Measurements from ENCODE around the gene ILK.

ILK gene

DNA sequence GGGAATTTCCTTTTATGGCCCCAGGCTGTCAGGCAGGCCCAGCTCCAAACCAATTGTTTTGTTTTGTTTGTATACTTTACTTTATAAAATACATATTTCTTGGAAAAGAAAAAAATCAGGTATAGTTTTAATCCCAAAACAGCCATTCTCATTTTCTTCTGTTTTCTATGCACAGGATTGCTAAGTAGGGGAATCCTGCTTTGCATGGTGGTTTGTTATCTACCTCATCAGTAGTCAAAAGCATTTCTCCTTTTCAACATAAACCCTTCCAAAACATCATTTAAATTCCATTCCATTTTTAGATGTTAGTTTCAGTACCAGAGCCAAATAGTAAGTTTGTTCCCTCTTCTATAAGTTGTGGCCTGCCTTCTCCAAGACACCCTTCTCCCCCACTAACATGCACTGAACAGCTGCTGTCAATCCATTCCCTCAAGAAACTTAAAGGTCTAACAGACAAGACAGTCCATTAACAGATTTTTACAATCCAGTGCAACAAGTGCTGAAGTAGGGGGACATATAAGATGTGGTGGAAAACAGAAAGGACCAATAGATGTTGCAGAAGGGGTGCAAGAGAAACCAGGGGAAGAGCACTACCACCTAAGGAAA is 3.7 kb downstream of the ILK start:
- no peak for DNase-seq

DNA sequence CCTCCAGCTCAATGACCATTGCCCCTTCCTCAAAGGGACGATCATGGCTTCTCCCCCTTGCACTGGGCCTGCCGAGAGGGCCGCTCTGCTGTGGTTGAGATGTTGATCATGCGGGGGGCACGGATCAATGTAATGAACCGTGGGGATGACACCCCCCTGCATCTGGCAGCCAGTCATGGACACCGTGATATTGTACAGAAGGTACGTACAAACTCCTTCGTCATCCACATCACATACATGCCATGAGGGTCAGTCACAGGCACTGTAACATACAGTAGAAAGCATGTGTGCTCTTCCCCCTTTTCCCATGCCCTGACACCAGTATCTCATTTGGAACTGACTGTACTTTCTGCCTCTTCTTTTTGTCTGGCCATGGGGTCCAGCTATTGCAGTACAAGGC is 4.4 kb downstream of the ILK start:
- no peak for DNase-seq

DNA sequence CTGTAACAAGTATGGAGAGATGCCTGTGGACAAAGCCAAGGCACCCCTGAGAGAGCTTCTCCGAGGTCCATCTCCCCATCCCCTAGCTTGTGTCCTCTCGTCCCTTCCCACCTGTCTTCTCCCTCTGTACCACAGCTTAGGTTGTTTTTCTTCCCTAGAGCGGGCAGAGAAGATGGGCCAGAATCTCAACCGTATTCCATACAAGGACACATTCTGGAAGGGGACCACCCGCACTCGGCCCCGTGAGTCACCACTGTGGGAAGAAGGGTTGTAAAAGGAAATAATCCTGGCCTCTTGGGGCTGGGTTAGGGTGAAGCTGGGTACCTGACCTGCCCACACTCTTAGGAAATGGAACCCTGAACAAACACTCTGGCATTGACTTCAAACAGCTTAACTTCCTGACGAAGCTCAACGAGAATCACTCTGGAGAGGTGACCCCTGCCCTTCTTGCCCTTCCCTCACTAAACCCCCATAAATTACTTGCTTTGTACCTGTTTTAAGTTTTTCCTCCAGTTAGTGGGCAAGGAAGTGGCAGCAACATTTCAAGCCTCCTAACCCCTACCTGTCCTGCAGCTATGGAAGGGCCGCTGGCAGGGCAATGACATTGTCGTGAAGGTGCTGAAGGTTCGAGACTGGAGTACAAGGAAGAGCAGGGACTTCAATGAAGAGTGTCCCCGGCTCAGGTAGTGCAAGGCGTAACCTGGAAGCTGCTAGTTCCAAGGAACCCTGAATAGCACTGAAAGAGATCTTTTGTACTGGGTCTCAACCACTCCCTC is 5.3 kb downstream of the ILK start:
- DNase-seq: no peak

DNA sequence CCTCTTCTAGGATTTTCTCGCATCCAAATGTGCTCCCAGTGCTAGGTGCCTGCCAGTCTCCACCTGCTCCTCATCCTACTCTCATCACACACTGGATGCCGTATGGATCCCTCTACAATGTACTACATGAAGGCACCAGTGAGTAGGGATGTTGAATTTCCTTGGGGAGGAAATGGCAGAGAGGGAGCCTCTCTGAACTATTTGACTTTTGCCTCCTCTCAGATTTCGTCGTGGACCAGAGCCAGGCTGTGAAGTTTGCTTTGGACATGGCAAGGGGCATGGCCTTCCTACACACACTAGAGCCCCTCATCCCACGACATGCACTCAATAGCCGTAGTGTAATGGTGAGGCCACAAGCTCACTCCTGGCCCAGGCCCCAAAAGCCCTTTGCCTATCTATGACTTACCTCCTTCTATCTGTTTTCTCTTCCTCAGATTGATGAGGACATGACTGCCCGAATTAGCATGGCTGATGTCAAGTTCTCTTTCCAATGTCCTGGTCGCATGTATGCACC is 6.0 kb downstream of the ILK start:
- no peak for DNase-seq

DNA sequence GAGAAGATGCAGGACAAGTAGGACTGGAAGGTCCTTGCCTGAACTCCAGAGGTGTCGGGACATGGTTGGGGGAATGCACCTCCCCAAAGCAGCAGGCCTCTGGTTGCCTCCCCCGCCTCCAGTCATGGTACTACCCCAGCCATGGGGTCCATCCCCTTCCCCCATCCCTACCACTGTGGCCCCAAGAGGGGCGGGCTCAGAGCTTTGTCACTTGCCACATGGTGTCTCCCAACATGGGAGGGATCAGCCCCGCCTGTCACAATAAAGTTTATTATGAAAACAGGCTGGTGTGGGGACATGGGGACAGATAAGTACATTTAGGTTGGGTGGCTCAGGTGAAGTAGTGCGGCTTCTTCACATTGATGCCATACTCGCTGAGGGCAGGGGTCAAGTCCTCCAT is 7.0 kb downstream of the ILK start:
- no peak for DNase-seq

DNA sequence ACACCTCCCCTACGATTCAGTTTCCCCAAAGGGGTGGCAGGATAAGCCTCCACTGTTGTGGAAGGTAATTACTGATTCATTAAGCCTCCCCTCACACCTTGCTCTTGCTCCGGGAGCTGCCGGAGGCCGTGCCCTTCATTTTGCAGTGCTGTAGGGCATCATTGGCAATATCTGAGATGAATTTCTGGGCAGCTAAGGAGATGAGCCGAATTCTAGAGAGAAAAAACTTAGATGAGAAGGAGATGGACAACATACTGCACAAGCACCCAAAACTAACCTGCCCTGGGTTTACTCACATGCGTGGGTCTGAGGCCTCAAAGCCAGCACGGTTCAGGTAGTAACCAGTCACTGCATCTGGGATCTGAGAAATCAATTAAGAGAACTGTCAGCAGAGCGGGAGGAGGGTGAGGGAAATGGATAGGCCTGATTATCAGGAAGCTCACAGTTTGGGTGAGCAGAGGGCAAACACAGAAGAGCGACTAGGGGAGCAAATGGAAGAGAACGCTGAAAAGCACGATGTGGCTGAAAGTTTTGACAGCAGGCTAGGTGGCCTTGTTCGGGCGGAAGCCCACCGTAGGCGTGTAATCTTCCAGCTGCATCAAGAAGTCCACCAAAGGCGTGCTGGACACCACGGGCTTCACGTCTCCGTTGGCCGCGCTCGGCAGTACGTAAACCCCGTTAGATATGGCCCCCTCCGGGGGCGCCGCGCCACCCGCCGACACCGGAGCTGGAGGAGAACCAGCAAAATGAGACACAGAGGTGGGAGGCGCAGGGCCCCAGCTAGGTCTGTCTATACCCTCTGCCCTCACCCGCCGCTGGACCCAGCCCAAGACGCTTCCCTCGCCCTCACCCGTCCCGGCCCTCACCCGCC is 7.8 kb downstream of the ILK start:
- no peak for DNase-seq

DNA sequence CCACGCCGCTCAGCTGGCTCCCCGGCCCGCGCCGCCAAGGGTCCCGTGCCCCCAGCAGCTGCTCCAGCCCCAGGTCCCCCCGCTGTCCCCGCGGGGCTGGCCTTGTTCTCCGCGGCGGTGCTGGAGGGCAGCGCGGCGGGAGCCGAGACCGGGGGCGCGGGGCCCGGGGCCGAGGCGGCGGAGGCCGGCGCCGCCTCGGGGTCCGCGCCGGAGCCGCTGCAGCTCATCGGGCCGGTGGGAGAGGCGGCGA is 8.3 kb downstream of the ILK start:
- no peak for DNase-seq

DNA sequence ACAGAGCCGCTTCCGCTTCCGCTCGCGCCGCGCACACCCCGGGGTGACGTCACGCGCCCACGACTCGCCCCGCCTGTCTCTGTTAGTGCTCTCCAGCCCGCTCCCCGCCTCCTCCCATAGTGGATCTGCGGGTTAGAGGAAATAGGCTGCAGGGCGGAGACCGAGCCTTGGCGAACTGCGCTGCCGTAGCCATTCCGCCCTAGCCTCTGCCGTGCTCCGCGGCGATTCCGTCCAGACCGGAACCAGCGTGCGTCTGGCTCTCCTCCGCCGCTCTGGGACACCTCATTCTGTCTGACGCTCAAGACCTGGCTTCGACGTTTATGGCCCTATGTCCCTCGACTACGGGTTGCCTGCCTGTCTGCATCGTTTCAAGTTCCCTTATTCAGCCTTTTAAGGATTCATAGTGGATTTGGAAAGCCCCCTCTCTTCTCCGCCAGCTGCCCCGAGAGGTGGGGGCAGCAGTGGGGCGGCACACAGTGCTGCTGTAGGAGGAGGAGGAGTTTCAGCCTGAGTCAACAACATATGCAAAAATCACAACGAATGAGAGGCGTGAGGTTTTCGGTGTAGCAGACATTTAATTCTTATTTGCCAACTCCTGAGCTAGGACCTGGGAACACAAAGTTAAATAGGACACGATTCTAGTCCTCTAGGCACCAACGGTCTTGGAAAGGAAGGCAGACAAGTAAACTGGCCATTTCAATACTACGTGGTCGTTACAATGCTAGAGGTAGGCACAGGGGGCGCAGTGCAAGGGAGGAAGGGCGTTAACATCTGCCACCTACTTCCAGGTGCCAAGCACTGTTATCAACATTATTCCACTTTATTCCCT is 8.9 kb downstream of the ILK start, which contains the start of gene TAF10:
Gene TAF10 (minus strand): TSS at position 4 of the 829 bp plus-strand sequence. CDS start 27 bp downstream, outside the sequence.
- peak; percentile 93 to 94 for DNase-seq

DNA sequence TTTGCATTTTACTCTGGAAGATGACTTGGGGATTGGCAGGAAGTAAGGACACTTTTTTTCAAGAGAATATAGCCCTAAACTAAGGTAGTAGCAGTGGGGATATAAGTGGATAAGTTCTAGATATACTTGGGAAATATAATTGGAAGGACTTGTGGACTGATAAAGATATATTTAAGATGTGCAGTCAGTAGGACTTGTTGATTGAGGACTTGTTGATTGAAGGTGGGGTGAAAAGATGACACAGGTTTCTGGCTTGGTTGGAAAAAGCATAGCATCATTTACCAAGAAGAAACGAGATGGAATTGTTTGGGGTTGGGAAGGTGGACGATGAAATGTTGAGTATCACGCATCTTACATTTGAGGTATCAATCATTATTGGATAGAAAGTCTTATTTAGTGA is 9.9 kb downstream of the ILK start:
- no peak for DNase-seq

DNA sequence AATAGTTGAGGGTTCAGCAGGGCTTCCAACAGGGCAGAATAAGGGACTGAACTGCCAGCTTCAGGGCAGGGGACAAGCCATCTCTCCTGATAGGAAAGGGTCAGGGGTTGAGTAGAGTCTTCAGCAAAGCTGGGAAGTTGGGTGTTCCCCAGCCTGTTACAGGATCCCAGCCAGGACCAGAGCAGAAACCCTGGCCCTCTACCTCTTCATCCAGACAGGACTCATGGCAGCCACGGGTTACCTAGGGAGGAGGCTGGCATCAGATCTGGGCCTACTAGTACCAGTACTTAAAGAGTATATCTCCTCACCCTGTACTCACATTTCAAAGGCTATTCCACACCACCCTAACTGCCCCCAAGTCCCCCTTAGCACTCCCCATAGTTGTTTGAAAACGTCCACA is 10.9 kb downstream of the ILK start:
- no peak for DNase-seq

DNA sequence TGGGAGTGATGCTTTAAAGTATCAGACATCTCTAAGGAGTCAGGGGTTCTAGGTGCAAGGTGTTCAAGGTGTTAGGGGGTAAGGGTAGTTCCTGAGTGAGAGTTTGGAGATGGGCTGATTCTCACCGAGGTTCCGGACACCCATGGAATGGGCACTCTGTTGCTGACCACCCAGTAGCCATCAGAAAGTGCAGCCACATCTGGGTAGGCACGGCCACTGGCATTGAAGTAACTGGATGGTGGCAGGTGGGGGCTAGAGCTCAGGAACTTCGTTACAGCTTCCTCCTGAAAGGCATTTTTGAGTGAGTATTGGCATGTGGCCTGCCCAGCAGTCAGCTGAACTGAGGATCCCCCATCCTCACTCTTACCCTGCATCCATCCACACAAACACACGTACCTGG is 11.5 kb downstream of the ILK start:
- no peak for DNase-seq

DNA sequence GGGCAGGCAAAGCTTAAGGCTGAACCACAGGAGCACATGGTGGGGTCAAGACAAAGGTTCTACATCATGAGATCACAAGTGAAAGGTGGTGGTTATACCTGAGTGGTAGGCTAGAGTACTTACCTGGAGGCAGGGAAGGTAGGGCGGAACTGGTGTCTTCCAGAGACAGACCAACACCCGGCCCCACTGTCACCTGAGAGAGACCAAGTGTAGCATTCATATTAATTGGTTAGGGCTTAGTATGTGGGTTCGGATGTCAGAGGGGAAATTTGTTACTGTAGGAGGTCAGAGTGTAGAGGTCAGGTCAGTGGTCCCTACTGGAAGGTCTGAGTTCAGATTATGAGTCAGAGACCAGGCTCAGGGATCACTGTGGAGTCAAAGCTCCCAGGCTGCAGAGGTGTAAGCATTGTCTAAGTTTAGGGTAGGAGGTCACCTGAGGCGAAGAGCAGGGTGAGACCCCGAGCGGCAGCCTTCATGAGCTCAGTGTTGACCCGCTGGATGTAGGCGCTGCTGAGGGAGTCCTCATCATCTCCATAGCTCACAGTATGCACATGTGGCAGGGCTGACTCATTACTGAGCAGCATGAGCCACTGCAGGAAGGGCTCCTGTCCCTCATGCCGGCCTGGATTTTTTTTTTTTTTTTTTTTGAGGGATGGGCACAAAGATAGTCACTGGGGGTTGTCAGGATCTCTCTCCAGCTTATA is 12.5 kb downstream of the ILK start:
- DNase-seq: no peak

DNA sequence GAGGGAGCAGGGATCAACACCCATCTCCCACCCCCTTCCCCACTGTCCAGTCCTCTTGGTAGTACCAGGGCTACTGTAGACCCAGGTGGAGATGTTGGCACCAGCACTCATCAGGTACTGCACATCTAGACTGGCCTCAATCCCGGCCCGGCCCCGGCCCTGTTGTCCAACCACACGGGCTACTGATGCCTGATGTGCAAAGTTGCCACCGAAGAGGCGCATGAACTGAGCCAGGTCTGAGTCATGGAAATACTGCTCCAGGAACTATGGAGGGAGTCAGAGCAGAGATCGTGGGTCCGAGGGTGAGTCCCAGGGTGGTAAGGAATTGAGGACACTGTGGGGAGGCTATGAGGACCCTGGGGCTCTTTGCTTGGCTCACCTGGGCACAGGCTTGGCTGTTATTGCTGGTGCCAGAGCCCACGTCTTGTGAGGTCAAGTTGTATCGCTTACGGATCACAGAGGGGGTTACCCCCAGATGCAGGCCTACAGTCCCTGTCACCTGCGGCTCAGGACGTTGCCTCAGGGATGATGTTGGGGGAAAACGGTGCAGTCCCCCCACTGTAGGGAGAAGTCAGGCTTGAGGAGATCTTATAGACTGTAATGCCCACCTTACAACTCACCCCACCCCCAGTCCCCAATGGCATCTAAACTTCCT is 13.1 kb downstream of the ILK start:
- no peak for DNase-seq

DNA sequence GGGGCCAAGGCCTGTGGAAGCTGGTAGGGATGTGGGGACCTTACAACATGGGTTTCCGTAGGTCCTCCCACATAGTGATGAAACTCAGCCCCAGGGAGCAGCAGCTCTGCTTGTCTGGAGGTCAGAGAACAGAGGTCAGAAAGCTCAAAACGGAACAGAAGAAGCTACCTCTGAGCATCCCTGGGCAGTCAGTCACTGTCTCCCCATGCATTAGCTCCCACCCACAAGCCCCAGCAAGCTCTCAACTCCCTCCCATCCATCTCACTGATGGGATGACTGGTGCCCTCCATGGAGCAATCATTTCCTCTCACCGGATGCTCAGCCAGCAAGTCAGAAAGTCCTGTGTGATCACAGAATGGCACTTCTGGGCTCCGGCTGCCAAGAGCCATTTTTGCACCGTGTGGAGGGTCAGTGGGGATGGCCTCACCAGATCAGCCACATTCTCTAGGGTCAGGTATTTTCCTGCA is 13.8 kb downstream of the ILK start:
- no peak for DNase-seq

DNA sequence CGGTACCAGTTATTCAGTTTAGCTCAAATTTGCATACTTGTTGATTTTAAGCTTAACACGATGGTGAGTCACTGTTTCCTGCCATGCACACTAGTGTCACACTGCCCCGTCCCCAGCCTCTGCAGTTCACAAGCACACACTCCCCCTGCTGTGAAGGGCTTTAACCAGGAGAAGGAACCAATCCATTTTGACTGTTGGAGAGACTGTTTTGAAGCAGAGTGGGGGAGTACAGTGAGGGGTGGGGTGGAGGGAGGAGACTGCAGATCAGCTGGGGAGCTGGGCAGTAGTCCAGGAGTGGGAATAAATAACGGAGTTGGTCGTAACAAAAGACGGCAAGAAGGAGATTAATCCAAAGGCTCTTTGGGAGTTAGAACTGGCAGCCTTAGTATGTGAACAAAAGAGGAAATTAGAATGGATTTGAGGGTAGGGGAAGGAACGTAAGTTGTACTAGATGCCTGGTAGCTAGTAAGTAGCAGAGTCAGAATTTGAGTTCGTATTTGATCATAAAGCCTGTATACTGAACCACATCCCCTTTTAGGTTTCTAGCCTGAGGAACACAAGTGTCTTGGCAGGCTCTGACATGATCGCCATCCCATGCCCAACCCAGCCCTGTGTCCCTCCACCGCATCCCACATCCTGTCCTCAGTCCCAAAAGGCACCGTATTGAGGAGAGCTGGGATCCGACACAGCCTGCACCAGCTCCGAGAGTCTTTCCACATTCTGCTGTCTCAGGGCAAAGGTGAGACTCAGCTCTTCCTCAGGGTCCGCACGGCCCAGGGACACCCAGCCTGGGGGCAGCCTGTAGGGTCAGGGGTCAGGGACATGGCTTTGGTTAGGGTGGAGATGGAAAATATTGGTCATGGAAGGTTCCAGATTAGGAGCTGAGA is 14.8 kb downstream of the ILK start:
- no peak for DNase-seq

DNA sequence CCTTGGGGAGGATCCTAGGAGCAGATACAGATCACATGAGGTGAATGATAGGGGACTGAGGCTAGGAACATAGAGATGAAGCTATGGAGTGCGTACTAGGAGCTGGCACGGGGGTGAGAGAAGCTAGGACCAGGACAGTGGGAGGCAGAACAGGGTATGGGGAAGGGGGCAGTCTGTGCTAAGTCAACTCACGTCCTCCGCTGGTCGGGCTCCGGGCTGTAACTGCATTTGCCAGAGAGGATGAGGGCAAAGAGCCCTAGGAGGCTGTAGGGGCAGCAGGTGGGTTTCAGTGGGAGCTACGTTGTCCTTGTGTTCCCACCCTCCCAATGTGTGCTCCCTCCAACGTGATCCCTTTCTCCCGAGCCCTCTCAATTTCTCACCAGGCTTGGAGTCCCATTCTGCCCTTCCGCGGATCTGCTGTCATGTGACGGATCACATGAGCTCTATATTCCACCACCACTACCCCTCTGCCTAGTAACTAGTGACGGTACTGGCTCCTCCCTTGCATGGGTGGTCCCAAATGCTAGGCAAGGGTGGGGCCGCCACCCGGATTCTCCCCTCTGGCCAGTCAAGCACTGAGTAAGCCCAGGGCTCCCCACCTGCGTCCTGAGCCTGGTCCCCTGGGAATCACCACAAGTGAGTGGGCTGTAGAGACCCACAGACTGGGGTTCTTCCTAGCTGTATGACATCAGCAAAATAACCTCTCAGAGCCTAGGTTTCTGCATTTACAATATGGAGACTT is 15.6 kb downstream of the ILK start, which contains the start of gene TPP1:
Gene TPP1 (minus strand): TSS at position 419 of the 742 bp plus-strand sequence. CDS start 22 bp downstream, at position 397.
- DNase-seq: peak; percentile 91 to 92

DNA sequence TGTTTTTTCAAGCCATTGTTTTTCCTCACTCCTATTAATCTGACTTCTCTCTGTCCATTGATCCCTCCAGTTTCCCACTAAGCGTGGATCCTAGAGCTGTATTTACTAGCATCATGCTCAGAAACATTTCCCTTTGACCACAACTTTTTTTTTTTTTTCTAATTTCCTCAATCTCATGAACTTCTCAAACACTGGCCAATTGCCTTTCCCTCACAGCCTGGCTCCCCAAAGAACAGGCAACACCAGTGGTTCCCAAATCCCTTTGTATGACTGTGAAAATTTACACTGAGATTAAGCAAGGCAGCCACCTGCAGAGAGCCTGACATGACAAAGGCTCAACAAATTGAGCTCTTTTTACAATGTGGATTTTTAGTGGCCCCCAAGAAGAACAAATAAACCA is 17.1 kb downstream of the ILK start:
- no peak for DNase-seq

DNA sequence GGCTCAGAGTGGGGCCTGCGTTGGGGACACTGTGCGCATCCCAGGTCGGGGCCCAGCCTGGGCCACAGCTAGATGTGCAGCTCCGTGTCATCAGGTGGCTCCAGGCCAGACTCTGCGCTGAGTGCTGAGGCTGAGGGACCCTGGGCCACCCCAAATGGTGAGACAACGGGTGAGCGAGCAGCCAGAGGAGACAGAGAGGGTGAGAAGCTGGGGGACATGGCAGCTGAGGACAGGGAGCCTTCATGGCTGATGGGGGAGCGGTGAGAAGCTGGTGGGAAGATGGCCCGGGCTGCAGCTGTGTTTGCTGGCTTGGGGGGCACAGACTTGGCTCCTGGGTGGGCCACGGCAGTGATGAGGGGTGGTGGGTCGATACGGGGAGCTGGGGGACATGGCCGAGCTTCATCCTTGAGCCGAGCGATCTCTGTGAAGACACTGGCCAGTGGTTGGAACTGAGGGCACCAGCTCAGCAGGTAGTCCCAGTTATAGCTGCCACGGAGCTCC is 18.2 kb downstream of the ILK start:
- no peak for DNase-seq

All from NCI-H2081 (cell line).